WI38 (cell line): Measurements from ENCODE around the gene SBNO2.

ENCODE experiments used
- H3K4me3 ChIP-seq: 2 replicates; pipeline ENCODE4 v1.5.1; 2011; ENCODE audit warnings: low read depth, mild to moderate bottlenecking, control low read depth, low read length
- CTCF ChIP-seq: IDR thresholded peaks from 2 replicates; pipeline ENCODE4 v1.5.1; 2012; ENCODE audit warnings: low read depth, mild to moderate bottlenecking, control low read depth, low read length

The SBNO2 gene

GRCh38 chr19:1073063-1073955 is 100.8 kb downstream of the SBNO2 start:
- TF ChIP-seq CTCF, result no peak
- H3K4me3 ChIP-seq, result no peak overlapping the region

DNA sequence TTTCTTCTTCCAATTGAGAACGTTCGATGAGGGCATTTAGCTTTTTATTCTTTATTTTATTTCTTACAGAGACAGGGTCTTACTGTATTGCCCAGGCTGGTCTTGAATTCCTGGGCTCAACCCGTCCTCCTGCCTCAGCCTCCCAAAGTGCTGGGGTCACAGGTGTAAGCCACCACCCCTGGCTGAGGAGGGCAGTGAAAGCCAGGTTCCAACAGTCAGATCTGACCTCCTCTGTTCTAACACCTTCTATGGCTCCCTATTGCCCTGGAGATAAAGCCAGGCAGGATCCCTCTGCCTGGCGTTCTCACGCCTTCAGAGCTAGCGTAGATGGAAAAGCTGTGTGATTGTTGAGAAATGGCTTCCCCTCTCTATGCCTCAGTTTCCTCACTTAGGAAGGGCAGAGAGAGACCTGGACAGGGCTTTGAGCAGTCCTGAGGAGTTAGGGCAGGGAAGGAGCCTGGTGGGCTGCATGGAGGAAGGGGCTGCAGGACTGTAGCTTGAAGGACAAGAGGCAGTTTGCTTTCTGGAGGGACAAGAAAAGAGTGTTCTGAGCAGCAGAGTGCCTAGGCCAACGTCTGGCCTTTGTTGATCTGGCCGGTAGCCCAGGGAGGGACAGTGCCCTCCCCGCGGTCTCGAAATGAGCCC is 101.6 kb downstream of the SBNO2 start:
- no peak for TF ChIP-seq CTCF
- H3K4me3 ChIP-seq, result no peak overlapping the region

GRCh38 chr19:1070931-1071791 is 102.9 kb downstream of the SBNO2 start:
- no peak overlapping the region for H3K4me3 ChIP-seq
- no peak for TF ChIP-seq CTCF

DNA sequence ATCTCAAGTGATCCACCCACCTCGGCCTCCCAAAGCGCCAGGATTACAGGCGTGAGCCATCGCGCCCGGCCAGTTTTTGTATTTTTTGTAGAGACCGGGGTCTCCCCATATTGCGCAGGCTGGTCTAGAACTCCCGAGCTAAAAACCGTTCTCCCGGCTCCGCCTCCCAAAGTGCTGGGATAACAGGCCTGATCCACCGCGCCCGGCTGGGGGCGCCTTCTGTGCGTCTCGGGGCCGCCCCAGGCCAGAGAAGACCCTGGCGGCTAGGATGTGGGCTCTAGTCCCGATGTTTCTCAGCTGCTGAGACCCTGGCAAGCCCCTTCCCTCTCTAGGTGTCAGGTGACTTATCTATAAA is 103.5 kb downstream of the SBNO2 start:
- TF ChIP-seq CTCF, result no peak
- no peak overlapping the region for H3K4me3 ChIP-seq

DNA sequence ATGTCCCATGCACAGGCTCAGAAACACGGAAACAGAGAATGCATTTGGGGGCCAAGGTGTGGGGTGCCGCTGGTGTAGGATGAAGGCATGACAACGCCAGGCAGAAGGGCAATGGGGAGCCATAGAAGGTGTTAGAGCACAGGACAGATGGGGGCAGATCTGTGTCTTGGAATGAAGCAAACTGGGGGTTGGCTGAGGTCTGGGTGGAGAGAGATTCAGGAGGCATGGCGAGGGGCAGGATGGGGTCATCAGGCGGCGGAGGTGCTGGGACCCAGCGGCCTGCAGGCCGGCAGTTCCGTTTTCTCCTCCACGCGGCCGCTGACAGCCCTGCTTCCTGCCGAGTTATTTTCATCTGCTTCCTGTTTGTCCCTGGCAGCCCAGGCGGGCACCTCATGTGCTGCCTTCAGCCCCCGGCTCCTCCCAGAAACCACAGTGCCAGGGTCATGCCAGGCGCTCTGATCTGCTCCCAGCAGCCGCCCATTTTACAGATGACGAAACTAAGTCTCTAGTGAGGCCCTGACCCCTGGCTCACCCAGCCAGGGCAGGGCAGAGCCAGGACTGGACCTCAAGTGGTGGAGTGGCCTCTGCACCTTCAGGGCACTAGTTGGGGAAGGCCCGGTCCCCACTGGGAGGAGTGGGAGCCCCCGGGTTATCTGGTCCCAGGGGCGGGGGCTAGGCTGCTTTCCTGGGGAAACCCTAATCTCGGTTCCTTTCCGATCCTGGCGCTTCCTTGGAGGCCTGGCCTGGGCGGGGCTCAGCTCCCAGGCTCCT is 104.9 kb downstream of the SBNO2 start:
- H3K4me3 ChIP-seq, result no peak overlapping the region
- TF ChIP-seq CTCF, result no peak

- TF ChIP-seq CTCF, result no peak
- no peak overlapping the region for H3K4me3 ChIP-seq
These were observed 105.8 kb downstream of the SBNO2 start for GRCh38 chr19:1068009-1069001.
